ENCODE results near the gene CSNK1G2.

The CSNK1G2 gene

GRCh38 chr19:2014731-2015607 lies 74.0 kb downstream of the CSNK1G2 start:
- TF ChIP-seq JUND (IDR thresholded peaks at IDR 0.05; ENCODE audit: low read depth) = no peak
- DNase-seq (ENCODE audit: low read depth in 1 of 2, low spot score in 1 of 2) = no peak

GRCh38 chr19:2015608-2015950 lies 74.6 kb downstream of the CSNK1G2 start, which contains the start of gene BTBD2:
TSS of gene BTBD2 (minus strand) at chr19:2015714. CDS start at chr19:2015703, 11 bp downstream.
- DNase-seq (ENCODE audit: low read depth in 1 of 2, low spot score in 1 of 2) = peak in 1 of 2 experiments; percentile 85
- in situ Hi-C loops (cut with HindIII; ENCODE audit: low pct_unique_long_range_greater_than_20kb, low sequenced_read_pairs) = no loop called here
- no peak for TF ChIP-seq JUND (IDR thresholded peaks at IDR 0.05; ENCODE audit: low read depth)

More at GRCh38 chr19:2014731-2015607, 74.0 kb downstream of the CSNK1G2 start:
- in situ Hi-C loops (cut with HindIII; ENCODE audit: low pct_unique_long_range_greater_than_20kb, low sequenced_read_pairs) = no loop called here

DNA sequence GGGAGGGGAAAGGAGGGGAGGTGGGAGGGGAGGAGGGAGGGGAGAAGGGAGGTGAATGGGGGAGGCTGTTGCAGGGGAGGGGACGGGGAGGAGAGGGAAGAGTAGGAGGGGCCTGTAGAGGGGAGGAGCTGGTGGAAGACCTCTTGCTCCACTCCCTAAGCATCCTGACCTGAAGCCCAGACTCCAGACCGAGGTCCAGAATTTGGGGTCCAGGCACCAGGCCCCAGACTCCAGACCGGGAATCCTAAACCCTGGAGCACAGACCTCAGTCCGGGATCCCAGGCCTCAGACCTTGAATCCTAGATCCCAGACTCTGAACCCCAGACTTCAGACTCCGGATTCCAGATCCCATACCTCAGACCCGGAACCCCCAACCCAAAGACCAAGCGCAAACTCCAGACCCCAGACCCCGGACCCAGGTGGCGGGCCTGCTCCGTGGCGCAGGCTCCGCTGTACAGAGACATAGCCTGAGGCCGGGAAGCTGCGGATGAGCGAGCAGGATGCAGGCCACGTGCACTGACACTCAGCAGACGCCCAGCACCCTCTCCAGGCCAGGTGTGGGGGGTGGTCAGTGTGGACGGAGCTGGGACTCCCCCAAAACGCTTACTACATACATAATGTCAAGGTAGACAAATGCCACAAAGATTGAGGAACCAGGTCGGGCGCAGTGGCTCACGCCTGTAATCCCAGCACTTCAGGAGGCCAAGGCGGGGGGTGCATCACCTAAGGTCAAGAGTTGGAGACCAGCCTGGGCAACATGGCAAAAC lies 75.3 kb downstream of the CSNK1G2 start:
- no peak for TF ChIP-seq JUND (IDR thresholded peaks at IDR 0.05; ENCODE audit: low read depth)
- in situ Hi-C loops (cut with HindIII; ENCODE audit: low pct_unique_long_range_greater_than_20kb, low sequenced_read_pairs) = no loop called here
- peak; percentile 64 to 84 for DNase-seq (ENCODE audit: low read depth in 1 of 2, low spot score in 1 of 2)

- no peak for TF ChIP-seq JUND (IDR thresholded peaks at IDR 0.05; ENCODE audit: low read depth)
- in situ Hi-C loops (cut with HindIII; ENCODE audit: low pct_unique_long_range_greater_than_20kb, low sequenced_read_pairs) = no loop called here
- DNase-seq (ENCODE audit: low read depth in 1 of 2, low spot score in 1 of 2) = no peak
Measured at GRCh38 chr19:2018752-2019151, 77.8 kb downstream of the CSNK1G2 start.

- in situ Hi-C loops (cut with HindIII; ENCODE audit: low pct_unique_long_range_greater_than_20kb, low sequenced_read_pairs) = no loop called here
- no peak for TF ChIP-seq JUND (IDR thresholded peaks at IDR 0.05; ENCODE audit: low read depth)
- DNase-seq (ENCODE audit: low read depth in 1 of 2, low spot score in 1 of 2) = peak in 1 of 2 experiments; percentile 63
Measured at GRCh38 chr19:2021453-2022140, 80.6 kb downstream of the CSNK1G2 start.

DNA sequence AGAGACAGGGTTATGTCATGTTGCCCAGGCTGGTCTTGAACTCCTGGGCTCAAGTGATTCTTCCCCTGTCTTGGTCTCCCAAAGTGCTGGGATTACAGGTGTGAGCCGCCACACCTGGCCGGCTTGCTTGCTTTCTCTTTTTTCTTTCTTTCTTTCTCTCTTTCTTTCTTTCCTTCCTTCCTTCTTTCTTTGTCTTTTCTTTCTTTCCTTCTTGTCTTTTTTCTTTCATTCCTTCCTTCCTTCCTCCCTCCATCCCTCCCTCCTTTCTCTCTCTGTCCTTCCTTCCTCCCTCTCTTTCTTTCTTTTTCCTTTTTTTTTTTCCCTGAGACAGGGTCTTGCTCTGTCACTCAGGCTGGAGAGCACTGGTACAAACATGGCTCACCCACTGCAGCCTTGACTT lies 81.3 kb downstream of the CSNK1G2 start:
- in situ Hi-C loops (cut with HindIII; ENCODE audit: low pct_unique_long_range_greater_than_20kb, low sequenced_read_pairs) = no loop called here
- DNase-seq (ENCODE audit: low read depth in 1 of 2, low spot score in 1 of 2) = no peak
- TF ChIP-seq JUND (IDR thresholded peaks at IDR 0.05; ENCODE audit: low read depth) = no peak

DNA sequence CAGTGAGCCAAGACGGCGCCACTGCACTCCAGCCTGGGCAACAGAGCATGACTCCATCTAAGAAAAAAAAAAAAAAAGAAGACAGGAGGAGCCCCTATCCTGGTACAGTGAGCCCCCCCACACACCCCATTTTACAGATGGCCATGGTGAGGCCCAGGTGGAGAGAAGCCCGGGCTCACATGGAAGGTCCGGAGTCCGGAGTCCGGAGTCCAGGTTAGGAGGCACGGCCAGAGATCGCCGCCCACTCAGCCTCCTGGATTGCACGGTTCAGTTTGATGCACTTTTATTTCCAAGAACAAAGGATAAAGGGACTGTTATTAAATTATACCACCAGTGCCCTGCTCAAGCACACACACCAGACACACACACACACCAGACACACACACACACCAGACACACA lies 85.8 kb downstream of the CSNK1G2 start:
- TF ChIP-seq JUND (IDR thresholded peaks at IDR 0.05; ENCODE audit: low read depth) = no peak
- DNase-seq (ENCODE audit: low read depth in 1 of 2, low spot score in 1 of 2) = no peak
- in situ Hi-C loops (cut with HindIII; ENCODE audit: low pct_unique_long_range_greater_than_20kb, low sequenced_read_pairs) = no loop called here

GRCh38 chr19:2027361-2027760 lies 86.4 kb downstream of the CSNK1G2 start:
- no peak for DNase-seq (ENCODE audit: low read depth in 1 of 2, low spot score in 1 of 2)
- in situ Hi-C loops (cut with HindIII; ENCODE audit: low pct_unique_long_range_greater_than_20kb, low sequenced_read_pairs) = no loop called here
- TF ChIP-seq JUND (IDR thresholded peaks at IDR 0.05; ENCODE audit: low read depth) = no peak
